Upper lobe of left lung (tissue), 4 donors: ENCODE measurements around the gene COX4I1.

Experiments used
- CTCF ChIP-seq, 6 experiments: fragments of 450-650 bp in 4 of 6; fragments of 200-600 bp in 2 of 6; sonication (generic) in 2 of 6; IDR thresholded peaks; one replicate each; pipeline ENCODE4 v1.5.1; 2016 to 2019; ENCODE audit warnings: antibody characterized with exemption in 6 of 6
- POLR2A ChIP-seq, 4 donors: fragments of 450-650 bp; IDR thresholded peaks; one replicate each; pipeline ENCODE4 v1.5.1; 2016 to 2017; ENCODE audit warnings: antibody characterized with exemption in 4 of 4, mild to moderate bottlenecking in 2 of 4
- POLR2AphosphoS5 ChIP-seq, 2 donors: sonication (generic); formaldehyde crosslinking; IDR thresholded peaks; one replicate each; pipeline ENCODE4 v1.5.1; 2017; ENCODE audit warnings: antibody characterized with exemption in 2 of 2

GRCh38 chr16:85765211-85765610 lies 34.3 kb upstream of the COX4I1 start:
- no peak for TF ChIP-seq CTCF (IDR thresholded peaks at IDR 0.05)
- no peak for TF ChIP-seq POLR2AphosphoS5 (IDR thresholded peaks at IDR 0.05)
- TF ChIP-seq POLR2A (IDR thresholded peaks at IDR 0.05), result no peak
